GM19328 (cell line): ENCODE data around the gene CHD3.

Experiments
- ATAC-seq: cut with Tn5 transposase; IDR thresholded peaks from one replicate; pipeline ENCODE4 v1.9.1; 2021; ENCODE audit warnings: mild to moderate bottlenecking, moderate library complexity; ENCODE audit not compliant: unreplicated experiment

Gene CHD3

DNA sequence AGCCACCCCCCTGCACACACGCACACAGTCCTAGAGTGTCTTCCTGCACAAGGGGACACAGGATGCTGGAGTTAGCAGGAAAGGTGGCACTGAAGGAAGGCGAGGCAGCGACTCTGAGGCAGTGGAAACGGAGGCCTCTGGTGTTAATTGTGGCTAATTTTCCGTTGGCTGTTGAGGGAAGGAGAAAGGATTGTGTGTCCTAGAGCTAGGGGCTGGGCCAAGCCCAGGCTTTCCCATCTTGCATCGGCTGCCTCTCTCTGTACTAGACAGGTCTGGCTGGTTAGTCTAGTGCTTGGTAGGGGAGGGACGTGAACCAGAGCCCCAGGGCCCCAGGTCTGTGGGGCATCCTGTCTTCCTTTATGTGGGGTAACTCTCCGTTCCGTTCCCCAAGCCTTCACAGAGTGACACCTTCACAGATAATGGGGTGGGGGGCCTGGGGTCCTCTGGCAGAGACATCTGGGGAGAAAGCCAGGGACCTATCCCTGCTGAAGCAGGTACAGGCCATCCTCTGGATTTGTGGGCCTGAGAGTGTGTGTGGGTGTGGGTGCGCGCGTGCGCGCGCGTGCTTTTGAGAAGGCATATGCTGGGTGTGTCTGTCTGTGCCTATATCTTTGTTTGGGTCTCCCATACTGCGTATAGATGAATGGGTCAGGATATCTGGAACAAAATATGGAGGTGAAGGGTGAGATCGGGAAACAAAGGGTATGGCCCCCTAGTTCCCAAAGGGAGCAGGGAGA lies at the start of gene CHD3:
CHD3 (plus strand) TSS at position 606 of the 737 bp plus-strand sequence. CDS start 212 bp downstream, outside the sequence.
- no peak for ATAC-seq

GRCh38 chr17:7839190-7839875 lies 49.3 kb upstream of the CHD3 start:
- no peak for ATAC-seq

DNA sequence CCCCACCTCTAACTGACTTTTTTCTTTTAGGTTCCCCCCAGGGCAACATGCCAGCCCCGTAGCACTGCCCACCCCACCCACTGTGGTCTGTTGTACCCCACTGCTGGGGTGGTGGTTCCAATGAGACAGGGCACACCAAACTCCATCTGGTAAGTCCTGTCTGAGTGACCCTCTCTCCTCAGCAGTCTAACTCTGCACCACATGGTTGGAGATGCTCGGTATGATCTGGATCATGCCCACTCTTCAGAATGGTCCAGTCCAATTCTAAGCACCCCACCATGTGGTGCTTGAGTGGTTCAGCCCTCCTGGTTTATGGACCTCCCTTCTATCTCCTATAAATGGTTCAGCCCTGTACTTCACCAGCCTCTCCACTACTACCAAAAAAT lies 48.7 kb upstream of the CHD3 start:
- no peak for ATAC-seq

GRCh38 chr17:7840441-7840840 lies 48.1 kb upstream of the CHD3 start:
- ATAC-seq: no peak

GRCh38 chr17:7840875-7841274 lies 47.7 kb upstream of the CHD3 start:
- no peak for ATAC-seq

GRCh38 chr17:7841396-7841914 lies 47.1 kb upstream of the CHD3 start:
- ATAC-seq: no peak

DNA sequence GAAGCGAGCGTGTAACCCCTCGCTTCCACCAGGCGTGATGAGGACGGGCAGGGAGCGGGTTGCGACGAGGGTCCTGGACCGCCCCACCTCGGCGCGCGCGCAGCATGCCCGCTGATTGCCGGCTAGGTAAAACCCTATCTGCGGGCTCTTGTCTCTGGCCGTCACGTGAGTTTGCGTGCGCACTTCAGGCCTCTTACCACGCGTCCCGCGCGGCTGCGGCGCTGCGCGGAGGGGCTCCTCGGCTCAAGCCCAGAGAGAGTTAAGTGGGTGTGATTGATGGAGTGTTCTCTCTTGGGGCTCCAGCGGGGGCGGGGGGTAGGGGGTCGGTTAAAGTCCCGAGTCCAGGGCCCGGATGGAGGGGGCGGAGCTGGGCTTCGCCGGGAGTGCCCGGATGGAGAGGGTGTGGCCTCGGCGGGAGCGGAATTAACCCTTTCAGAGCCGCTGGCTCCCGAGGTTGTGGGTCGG lies 46.6 kb upstream of the CHD3 start:
- ATAC-seq: no peak

DNA sequence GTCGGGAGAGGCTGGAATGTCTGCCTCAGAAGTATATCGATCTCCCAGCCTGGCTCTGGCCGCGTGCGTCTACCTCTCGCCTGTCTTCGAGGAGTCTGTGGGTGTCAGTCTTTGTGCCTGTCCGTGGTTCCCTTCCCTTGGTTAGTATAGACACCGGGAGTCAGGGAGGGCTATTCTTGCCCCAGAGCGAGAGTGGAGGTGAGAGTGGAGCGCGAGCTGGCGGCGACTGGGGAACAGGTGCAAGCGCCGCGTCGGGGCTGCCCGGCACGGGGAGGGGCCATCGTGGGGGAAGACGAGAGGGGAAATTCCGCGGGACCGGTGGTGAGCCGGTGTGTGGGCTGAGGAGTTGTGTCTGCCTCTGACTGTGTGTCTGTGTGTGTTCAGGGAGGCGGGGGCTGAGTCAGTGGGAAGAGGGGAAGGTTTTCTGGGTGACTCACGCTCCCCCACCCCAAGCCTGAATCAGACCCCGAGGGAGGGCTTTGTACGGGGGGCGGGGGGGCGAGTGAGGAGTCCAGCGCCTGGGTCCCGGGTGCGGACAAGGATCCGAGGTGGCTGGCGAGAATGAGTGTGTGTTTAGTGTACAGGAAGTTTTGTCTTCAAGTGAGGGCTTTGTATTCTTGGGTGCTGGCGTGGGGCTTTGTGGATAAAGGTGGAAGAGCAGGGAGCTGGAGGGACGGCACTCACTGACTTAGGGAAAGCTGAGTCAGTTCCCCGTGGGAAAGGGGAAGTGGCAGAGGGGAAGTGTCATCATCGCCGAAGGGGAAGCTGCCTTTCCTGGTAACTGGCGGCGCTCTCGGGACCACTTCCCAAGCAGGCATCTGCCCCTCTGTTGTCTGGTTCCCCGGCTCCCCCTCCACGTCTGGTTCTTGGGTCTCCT lies 46.0 kb upstream of the CHD3 start:
- ATAC-seq: no peak

- ATAC-seq: no peak
Measured at GRCh38 chr17:7843257-7843535, 45.4 kb upstream of the CHD3 start.

GRCh38 chr17:7843536-7844291 lies 44.9 kb upstream of the CHD3 start:
- ATAC-seq: no peak

GRCh38 chr17:7844292-7845154 lies 44.1 kb upstream of the CHD3 start:
- ATAC-seq: peak; percentile 46

DNA sequence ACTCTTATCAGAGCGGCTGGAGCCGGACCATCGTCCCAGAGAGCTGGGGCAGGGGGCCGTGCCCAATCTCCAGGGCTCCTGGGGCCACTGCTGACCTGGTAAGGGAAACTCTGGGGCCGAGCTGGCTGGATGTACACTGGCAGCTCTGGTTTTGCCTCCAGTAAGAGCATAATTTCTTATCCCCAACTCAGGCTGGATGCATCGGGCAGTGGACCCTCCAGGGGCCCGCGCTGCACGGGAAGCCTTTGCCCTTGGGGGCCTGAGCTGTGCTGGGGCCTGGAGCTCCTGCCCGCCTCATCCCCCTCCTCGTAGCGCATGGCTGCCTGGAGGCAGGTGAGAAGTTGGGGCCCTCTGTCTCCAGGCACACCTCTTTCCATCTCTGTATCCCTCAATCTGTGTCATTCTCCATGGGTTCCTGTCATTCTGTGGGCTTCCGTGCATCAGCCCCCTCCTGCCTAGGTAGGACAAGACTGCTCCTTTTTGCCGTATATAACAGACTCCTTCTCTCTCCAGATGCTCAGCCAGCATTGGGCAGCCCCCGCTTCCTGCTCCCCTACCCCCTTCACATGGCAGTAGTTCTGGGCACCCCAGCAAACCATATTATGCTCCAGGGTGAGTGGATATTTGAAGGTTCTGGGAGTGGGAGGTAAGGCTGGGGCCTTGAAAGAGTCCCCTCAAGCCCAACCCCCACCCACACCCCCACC lies 43.1 kb upstream of the CHD3 start:
- ATAC-seq: no peak

GRCh38 chr17:7846063-7846735 lies 42.4 kb upstream of the CHD3 start:
- ATAC-seq: no peak

GRCh38 chr17:7846765-7847661 lies 41.6 kb upstream of the CHD3 start:
- no peak for ATAC-seq

GRCh38 chr17:7848131-7848579 lies 40.4 kb upstream of the CHD3 start:
- ATAC-seq: no peak

DNA sequence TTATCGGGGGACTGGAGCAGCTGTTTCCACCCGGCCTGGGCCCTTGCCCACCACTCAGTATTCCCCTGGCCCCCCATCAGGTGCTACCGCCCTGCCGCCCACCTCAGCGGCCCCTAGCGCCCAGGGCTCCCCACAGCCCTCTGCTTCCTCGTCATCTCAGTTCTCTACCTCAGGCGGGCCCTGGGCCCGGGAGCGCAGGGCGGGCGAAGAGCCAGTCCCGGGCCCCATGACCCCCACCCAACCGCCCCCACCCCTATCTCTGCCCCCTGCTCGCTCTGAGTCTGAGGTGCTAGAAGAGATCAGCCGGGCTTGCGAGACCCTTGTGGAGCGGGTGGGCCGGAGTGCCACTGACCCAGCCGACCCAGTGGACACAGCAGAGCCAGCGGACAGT lies 39.9 kb upstream of the CHD3 start:
- ATAC-seq: no peak

DNA sequence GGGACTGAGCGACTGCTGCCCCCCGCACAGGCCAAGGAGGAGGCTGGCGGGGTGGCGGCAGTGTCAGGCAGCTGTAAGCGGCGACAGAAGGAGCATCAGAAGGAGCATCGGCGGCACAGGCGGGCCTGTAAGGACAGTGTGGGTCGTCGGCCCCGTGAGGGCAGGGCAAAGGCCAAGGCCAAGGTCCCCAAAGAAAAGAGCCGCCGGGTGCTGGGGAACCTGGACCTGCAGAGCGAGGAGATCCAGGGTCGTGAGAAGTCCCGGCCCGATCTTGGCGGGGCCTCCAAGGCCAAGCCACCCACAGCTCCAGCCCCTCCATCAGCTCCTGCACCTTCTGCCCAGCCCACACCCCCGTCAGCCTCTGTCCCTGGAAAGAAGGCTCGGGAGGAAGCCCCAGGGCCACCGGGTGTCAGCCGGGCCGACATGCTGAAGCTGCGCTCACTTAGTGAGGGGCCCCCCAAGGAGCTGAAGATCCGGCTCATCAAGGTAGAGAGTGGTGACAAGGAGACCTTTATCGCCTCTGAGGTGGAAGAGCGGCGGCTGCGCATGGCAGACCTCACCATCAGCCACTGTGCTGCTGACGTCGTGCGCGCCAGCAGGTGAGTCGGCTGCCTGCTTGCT lies 39.3 kb upstream of the CHD3 start:
- no peak for ATAC-seq
